HG03064 (cell line): ENCODE data around the gene TSKS.
"Not testable (repeated sequence)": the region's sequence is repeated elsewhere in the genome, so short reads cannot be mapped to it uniquely, and the experiment has no call there.

Source experiments
- ATAC-seq: cut with Tn5 transposase; IDR thresholded peaks from one replicate; pipeline ENCODE4 v1.9.1; 2021; ENCODE audit warnings: low read depth; ENCODE audit not compliant: unreplicated experiment

The TSKS gene

DNA sequence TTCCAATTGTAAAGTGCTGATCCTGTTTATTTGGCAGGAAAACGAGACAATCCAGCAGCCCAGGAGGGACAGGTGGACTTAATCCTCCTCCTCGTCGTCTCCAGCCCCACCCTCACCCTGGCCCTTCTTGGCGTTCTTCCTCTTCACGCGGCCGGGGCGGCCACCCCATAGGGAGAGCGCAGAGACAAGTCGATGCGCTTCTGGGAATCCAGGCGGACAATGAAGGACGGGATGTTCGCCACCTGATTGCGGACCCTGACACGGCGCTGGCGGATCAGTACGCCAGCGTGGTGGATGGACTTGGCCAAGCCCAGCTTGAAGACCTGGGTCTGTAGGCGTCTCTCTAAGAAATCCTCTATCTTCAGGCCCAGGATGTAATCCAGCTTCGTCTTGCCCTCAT is 43.7 kb downstream of the TSKS start:
- not testable (repeated sequence) for ATAC-seq

DNA sequence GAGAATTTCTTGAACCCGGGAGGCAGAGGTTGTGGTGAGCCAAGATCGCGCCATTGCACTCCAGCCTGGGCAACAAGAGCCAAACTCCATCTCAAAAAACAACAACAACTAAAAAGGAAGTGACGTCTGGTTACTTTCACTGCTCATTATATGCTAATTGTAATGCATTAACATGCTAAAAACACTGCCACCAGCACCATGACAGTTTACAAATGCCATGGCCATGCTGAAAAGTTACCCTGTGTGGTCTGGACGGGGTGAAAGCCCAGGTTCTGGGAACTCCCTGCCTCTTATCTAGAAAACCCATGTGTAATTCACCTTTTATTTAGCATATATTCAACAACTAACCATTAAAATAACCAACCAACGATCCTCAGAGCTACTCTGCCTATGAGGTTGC is 44.1 kb downstream of the TSKS start:
- ATAC-seq, result no peak

DNA sequence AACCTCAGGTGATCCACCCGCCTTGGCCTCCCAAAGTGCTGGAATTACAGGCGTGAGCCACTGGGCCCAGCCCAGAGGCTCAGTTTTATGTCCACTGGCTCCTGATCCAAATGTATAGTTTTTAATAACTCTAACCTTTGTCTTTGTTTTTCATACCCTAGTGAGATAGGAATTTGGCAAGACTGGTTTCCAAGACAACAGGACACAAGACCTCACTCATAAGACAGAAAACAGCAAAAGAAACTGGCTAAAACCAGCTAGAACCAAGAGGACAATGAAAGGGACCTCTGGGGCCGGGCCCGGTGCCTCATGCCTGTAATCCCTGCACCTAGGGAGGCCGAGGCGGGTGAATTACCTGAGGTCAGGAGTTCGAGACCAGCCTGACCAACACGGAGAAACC is 44.6 kb downstream of the TSKS start:
- no peak for ATAC-seq

DNA sequence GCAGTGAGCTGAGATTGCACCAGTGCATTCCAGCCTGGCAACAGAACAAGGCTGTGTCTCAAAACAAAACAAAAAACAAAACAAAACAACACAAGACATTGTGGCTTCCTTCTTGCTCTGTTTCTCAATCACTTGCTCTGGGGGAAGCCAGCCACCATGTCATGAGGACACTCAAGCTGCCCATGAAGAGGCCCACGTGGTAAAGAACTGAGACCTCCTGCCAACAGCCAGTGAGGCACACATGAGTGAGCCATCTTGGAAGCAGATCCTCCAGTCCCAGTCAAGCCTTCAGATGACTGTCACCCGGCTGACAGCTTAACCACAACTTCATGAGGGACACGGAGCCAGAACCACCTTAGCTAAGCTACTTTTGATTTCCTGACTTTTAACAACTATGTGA is 47.0 kb downstream of the TSKS start:
- no peak for ATAC-seq

DNA sequence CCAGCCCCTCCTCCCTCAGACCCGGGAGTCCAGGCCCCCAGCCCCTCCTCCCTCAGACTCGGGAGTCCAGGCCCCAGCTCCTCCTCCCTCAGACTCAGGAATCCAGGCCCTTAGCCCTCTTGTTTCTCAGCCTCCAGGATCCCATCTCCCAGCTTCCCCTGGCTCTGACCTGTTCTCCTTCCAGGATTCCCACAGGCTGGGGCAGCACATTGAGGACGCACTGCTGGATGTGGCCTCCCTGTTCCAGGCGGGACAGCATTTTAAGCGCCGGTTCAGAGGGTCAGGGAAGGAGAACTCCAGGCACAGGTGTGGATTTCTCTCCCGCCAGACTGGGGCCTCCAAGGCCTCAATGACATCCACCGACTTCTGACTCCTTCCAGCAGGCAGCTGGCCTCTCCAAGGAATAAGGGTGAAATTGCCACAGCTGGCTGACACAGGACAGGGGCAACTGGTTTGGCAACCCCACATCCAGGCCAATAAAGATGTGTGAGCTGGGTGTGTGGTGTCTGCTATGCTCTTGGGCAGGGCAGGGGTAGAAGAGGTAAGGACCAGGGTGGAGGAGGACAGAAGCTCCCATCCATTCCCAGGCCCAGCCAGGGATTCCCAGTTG is 49.8 kb downstream of the TSKS start:
- no peak for ATAC-seq

DNA sequence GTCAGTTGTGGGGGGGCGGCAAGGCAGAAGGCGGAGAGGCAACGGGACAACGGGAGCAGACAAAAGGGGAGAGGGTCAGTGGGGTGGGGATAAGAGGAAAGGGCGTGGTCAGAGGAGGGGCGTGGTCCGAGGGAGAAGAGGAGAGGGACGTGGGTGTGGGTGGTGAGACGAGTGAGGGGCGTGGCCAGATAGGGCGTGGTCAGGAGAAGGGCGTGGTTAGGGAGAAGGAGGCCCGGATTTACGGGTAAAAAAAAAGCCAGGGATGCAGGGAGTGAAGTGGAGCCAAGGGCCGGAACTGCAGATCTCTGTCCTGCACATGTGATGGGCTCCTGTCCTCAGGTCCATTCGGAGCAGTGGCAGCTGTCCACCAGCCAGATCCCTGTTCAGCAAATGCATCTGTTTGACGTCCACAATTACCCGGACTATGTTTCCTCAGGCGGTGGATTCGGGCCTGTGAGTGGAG is 50.7 kb downstream of the TSKS start:
- ATAC-seq, result no peak

DNA sequence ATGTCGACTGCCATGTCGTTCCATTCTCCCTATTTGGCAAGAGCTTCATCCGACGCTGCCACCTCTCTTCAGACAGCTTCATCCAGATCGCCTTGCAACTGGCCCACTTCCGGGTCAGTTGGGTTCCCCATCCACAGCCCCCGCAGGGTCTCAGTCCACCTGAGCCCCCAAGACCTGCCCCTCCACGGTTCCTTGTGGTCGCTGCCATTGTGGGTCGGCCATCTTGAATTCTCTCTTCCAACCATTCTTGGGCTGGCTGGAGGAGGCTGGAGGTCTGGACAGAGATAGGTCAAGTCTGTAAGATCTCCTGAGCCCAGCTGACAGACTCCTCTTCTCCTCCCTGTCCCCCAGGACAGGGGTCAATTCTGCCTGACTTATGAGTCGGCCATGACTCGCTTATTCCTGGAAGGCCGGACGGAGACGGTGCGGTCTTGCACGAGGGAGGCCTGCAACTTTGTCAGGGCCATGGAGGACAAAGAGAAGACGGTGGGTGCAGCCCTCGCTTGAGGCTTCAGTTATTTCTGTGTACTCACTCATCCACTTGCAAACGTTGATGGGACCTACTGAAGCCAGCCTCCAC is 52.6 kb downstream of the TSKS start:
- no peak for ATAC-seq

DNA sequence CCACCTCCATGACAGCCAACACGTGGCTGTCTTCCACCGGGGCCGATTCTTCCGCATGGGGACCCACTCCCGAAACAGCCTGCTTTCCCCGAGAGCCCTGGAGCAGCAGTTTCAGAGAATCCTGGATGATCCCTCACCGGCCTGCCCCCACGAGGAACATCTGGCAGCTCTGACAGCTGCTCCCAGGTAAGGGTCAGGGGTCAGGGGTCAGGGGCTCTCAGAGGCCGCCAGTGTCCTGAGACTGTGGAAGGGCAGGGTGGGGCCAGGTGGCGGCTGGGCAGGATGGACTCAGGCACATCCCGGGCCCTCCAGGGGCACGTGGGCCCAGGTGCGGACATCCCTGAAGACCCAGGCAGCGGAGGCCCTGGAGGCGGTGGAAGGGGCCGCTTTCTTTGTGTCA is 57.2 kb downstream of the TSKS start:
- no peak for ATAC-seq

DNA sequence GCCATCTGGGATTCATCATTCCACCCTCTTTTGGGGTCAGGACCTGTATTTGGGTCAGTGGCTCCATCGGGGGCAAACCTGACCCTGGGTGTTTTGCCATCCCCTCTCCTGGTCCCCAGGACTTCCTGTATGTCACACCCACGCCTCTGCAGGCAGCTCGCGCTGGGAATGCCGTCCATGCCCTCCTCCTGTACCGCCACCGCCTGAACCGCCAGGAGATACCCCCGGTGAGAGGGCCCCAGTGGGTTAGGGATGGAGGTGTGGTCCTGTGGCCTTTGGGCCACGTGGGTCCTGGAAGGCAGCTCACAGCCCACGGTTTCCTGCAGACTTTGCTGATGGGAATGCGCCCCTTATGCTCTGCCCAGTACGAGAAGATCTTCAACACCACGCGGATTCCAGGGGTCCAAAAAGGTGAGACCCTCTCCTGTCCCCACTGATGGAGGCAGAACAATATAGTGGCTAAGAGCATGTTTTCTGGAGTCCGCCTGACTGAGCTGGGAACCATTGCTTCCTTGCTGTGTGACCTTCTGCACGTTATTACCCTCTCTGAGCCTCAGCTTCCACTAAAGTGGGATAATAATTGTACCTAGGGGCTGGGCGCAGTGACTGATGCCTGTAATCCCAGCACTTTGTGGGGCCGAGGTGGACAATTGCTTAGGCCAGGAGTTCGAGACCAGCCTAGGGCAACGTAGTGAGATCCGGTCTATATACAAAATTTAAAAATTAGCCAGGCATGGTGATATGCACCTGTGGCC is 58.0 kb downstream of the TSKS start:
- ATAC-seq, result no peak

DNA sequence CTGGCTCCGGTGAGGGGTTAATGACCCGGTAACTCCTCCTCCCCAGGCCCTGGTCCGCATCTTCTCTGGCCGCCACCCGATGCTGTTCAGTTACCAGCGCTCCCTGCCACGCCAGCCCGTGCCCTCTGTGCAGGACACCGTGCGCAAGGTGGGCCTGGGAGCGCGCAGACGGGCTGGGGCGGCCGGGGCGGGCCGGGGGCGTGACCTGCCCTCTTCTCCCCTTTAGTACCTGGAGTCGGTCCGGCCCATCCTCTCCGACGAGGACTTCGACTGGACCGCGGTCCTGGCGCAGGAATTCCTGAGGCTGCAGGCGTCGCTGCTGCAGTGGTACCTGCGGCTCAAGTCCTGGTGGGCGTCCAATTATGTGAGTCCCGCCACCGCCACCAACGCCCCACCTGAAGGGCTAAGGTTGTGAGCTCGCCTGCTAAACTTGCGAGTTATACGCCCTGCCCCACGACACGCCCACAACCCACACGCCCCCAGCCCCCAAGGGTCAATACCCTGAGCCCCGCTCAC is 61.8 kb downstream of the TSKS start:
- no peak for ATAC-seq

DNA sequence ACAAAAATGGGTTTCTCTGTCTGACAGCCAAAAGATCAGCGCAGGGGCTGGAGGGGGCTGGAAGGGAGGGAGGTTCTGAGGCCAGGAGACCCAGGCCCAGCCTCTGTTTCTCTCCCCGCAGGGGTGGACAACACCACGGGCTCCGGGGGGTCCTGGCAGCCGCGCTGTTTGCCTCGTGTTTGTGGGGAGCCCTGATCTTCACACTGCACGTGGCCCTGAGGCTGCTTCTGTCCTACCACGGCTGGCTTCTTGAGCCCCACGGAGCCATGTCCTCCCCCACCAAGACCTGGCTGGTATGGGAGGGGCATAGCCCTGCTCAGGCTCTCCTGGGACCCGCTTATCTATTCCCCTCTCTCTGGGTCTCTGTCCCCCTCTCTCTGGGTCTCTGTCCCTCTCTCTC is 62.5 kb downstream of the TSKS start:
- no peak for ATAC-seq

DNA sequence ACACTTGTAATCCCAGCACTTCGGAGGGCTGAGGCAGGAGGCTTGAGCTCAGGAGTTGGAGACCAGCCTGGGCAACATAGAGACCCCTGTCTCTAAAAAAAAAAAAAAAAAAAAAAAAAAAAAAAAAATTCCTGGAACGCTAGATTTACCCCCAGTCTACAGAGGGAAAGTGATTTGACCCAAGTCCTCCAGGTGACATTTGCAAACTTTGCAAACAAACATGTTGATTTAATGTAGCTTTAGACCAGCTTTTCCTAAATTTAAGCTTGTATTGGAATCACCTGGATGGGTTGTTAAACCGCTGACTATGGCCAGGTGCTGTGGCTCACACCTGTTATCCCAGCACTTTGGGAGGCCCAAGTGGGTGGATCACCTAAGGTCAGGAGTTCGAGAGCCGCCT is 63.7 kb downstream of the TSKS start:
- no peak for ATAC-seq

DNA sequence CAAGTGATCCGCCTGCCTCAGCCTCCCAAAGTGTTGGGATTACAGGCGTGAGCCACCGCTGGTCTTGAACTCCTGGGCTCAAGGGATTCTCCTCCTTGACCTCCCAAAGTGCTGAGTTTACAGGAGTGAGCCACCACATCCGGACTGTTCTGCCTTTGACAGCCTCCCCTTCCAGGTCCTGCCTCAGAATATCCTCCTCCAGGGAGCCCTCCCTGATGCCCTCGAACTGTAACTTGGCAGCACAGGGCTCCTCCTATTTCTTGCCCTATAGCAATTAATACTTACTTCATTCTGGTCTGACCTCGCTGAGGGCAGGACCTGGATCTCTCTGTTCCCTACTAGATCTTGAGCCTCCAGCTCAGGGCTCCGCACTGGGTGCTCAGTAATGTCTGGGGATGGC is 66.2 kb downstream of the TSKS start:
- no peak for ATAC-seq

DNA sequence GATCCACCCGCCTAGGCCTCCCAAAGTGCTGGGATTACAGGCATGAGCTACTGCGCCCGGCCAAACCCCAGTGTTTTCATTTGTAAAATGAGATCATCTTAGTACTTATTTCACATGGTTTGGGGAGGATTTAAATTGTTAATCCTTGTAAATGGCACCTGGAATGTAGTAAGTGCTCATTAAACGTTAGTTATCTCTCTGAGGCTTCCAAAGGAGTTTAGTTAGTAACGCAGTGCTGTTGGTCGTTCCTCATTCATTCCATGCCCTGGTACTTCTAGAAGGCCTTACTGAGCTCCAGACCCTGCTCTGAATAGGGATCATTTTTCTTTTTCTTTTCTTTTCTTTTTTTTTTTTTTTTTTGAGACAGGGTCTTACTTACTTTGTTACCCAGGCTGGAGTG is 67.0 kb downstream of the TSKS start:
- ATAC-seq, result no peak

DNA sequence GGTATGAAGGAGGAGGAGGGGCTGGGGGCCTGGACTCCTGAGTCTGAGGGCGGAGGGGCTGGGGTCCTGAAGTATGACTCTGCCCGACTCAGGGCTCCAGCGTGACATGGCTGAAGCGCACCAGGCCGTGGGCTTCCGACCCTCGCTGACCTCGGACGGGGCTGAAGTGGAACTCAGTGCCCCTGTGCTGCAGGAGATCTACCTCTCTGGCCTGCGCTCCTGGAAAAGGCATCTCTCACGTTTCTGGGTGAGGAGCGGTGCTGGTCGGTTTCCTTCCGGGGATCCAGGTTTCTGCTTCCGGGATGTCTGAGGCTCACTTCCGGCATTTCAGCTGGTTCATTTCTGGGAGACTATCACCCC is 71.0 kb downstream of the TSKS start:
- ATAC-seq, result no peak

DNA sequence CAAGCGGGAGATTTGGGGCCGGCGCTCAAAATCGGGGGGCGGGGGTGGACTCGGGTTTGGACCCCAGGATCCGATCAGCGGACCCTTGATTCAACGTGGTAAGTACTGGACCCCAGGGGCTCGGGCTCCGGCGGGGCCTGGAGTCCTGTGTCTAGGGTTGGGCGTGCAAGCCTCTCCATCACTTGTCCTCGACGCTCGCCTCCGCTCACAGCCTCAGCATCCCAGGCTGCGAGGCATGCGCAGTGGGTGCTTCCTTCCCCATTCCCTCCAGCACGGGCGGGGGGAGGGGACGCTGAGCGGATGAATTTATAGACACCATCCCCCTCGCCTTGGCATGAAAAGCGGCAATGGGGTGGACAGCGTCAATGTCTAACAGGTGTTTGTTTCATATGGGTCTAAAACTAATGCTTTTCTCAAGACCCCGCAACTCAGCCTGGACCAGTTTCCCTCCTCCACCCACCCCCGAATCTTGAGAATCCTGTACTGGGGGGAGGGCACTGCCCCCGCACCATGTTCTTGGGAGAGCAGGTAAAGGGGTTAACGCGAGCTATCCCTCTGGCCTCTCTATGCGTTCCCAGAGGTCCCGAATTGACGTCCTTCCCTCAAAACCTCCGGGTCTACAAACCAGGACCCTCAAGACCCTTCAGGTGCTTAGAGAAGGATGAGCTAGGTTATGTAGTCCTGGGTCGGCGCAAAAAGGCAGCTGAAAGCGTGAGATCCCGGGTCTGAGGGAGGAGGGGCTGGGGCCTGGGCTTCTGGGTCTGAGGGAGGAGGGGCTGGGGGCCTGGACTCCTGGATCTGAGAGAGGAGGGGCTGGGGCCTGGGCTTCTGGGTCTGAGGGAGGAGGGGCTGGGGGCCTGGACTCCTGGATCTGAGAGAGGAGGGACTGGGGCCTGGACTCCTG is 71.6 kb downstream of the TSKS start:
- ATAC-seq, result no peak

DNA sequence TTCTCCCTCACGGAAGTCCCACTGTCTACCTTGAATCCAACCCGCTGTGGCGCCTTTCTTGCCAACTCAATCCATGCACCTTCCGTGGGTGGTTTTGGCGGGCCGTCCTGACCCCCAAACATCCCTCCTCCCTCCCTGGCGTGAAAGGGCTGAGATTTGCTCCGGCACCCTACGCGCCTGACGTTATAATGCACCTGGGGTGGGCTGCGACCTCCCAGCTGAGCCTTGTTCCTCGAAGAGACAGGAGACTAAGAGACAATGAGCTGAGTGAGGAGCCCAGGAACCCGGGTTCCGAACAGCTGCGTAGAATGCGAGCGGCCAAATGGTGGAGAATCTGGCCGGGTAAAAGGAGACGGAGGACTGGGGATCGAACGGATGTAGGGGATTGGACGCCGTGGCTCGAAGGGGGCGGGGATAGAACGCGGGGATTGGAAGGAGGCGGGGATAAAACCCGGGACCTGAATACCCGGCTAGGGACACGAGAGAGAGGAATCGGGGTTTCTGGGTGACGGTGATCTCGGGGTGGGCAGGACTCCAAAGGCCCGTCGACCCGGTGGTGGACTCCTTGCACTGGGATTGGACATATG is 72.4 kb downstream of the TSKS start, which contains the start of gene CPT1C:
Gene CPT1C, plus strand, starts transcription at position 461 of the 587 bp plus-strand sequence. CDS start 1,137 bp downstream, outside the sequence.
- no peak for ATAC-seq

DNA sequence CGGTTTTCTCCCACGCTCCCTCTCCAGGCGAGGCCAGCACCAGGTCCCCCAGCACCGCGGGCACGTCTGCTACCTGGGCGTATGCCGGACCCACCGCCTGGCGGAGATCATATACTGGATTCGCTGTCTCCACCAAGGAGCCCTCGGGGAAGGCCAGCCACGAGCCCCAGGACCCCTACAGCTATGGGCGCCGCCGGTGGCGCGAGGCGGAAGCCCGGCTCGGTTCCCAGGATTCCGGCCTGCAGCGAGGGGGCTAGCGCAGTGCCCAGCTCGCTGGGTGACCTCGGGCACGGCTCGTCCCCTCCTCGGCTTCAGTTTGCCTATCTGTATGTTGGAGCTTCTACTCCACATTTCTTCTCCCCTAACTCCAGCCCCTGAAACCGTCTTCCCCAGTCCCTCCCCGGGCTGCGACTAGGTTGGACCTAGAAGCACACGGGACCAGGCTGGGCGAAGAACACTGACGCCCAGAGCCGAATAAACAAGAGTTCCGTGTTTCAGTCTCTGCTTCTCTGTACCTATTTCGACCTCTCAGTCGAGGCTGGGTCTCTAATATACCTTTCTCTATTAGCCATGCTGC is 72.9 kb downstream of the TSKS start:
- ATAC-seq, result no peak
